HG03469 (cell line): ENCODE data around the gene ODAM.
"Not testable (repeated sequence)": the region's sequence is repeated elsewhere in the genome, so short reads cannot be mapped to it uniquely, and the experiment has no call there.

Experiments
- ATAC-seq: cut with Tn5 transposase; IDR thresholded peaks from one replicate; pipeline ENCODE4 v1.9.1; 2021; ENCODE audit warnings: mild to moderate bottlenecking, moderate library complexity, moderate number of reproducible peaks; ENCODE audit not compliant: unreplicated experiment

The ODAM gene

DNA sequence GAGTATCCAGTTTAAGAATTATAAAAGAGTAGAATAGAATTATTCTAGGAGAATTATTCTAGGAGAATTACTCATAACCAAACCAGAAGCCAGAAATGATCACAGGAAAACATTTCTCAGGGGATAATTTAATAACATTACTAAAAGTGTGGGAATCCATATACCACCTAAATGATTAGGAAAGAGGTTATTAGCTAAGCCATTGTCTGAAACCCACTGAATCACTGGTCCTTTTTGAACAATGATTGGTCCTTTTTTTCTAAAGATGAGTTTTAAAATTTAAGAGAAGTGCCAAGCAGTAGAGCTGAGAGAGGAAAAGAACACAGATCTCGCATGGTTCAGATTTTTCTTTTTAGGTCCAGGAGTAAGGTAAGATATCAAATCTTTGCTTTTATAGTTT, at the start of gene ODAM:
ODAM (plus strand) TSS at position 301 of the 400 bp plus-strand sequence. CDS start 819 bp downstream, outside the sequence.
- ATAC-seq = no peak

GRCh38 chr4:70151271-70151670, 44.3 kb upstream of the ODAM start:
- no peak for ATAC-seq

DNA sequence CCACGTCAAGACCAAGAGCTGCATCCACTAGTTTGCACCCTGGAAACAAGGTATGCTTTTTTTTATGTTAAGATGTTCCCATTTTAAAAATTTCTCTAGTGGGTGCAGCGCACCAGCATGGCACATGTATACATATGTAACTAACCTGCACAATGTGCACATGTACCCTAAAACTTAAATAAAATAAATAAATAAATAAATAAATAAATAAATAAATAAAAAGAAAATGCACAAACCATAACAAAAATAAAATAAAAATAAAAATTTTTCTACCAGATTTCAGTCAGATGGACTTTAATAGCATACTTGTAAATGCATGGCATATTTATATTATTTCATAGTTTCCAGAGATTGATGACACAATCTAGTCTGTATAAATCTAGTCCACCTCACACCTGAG, 43.4 kb upstream of the ODAM start:
- ATAC-seq = no peak

- no peak for ATAC-seq
These were observed 41.6 kb upstream of the ODAM start, which contains the start of gene PRR27 for GRCh38 chr4:70153937-70154336. Gene PRR27 (plus strand): TSS chr4:70154237. CDS start chr4:70154376, 139 bp downstream.

- ATAC-seq = no peak
These were observed 36.9 kb upstream of the ODAM start for GRCh38 chr4:70158576-70158975.

DNA sequence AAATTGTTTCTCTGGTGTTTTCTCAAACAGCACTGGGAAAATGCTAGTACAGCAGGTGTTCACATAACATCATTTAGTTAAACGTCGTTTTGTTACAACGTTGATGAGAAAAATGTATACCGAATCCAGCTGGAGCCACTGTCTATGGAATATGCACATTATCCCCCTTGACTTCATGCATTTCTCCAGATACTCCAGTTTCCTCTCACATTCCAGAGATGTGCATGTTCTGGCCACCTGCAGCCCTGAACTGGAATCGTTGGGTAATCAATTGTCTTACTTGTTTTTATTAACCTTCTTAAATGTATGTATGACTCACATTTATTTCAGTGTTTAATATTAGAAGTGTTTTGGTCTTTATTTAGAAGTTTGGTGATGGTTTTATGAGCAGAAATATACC, 18.4 kb upstream of the ODAM start:
- ATAC-seq = no peak

- ATAC-seq = no peak
These were observed 17.4 kb upstream of the ODAM start for GRCh38 chr4:70178075-70178660.

DNA sequence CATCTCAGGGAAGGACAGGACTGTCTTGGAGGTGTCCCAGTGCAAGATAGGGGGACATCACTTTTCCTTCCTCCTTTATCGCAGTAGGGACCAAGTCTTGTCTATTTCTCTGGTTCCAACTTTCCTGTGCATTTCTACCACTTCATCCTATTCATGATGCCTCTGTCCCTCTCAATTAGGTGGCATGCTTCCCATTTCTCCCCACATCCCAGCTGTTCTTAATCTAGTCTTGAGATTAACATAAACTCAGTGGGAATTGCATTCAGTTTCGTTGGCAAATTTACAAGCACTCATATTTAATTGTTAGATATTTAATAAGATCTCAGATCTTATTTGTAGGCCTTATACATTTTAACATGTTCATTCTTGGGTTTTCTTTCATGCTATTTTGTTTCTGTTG, 15.7 kb upstream of the ODAM start:
- no peak for ATAC-seq

GRCh38 chr4:70181864-70182263, 13.7 kb upstream of the ODAM start:
- no peak for ATAC-seq

DNA sequence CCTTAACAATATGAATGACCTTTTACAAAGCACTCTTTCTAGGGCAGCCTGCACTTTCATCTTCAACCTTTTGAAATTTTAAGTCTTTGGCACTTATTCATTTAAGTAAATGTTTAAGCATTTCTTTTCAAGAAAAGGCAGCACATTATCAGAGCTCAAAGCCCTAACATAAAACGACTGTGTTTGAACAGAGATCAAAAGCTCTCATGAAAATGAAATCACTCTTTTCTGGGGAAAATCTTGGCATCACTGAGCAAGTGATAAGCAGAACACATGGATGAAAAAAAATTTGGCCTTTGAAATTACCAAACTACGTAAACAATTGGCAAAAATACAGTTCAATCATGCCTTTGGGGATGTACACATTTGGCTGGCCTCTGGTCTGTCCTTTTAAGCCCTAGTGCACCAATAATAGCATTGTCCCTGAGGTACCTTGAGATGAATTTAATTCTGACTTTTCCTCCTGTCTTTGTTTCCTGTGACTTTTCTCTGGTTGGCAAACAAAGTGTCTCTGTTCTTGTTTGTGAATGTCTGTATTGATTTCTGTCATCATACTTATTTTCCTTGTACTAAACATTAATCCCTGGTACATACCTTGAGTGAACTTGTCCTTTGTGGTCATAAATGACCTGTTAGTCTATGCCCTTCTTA, 12.9 kb upstream of the ODAM start:
- ATAC-seq = no peak

- peak; percentile 73 for ATAC-seq
These were observed 12.2 kb upstream of the ODAM start for GRCh38 chr4:70183168-70183939.

DNA sequence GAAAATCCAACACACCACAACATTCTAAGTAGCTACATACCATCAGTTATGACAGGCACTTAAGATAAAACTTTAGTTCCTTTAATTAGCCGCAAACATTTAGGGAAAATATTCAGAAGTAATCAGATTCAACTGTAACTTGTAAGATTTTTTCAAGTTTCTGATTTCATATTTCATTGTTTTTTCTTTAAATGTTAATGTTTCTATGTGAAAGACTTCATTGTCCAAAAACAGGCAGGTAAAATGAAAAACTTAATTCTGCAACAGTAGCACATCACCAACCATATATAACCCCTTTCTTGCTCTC, 11.6 kb upstream of the ODAM start:
- ATAC-seq = no peak

GRCh38 chr4:70187216-70187615, 8.3 kb upstream of the ODAM start:
- ATAC-seq = no peak

DNA sequence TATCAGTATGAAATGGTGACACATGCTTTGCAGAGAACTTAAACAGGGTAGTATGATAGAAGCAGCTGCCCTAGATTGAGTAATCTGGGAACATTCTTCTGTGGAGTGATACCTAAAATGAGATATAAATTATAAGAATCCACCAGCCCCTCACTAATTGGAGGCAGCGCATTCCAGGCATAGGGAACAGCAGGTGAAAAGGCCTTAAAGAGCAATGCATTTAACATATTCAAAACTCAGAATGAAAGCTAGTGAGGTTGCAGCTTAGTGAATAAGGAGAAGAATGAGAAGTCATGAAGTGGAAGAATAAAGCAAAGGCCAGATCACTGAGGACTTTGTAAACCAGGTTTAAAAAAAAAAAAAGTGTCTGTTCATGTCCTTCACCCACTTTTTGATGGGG, 4.9 kb upstream of the ODAM start:
- ATAC-seq = no peak

GRCh38 chr4:70191647-70192046, 3.9 kb upstream of the ODAM start:
- ATAC-seq = no peak

DNA sequence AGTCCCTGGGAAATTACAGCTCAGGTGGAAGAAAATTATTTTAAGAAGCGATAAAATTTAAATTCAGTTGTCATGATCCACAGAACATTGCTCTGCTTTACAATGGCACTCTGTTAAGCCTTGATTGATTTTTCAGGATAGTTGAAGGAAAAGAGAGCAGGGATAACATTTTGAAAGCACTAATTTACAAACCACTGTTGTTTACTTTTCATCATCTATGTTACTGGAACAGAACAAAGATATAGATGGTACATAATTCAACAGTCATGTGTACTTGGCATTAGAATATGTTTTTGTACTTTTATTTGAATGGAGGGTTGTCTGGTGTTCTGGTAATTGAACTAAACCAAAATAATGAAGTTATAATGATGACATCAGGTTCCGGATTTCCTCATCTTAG, 2.6 kb upstream of the ODAM start:
- ATAC-seq = no peak

DNA sequence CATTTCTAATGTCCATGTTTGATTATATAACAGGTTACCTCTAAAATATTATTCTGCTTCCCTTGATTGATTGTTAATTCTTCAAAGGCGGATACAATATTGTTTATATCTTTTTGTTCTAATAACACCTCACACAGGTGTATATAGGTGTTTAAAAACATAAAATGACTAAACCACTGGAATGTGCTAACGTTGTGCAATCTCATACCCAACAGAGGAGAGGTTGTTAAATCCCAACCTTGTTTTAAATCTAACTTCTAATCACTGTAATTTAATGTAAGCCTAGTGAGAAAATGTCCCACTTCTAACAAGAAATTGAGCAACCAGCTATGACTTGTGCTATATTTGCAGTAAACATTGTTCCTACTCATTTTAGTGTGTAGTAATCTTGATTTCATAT, 1.3 kb downstream of the ODAM start:
- no peak for ATAC-seq

DNA sequence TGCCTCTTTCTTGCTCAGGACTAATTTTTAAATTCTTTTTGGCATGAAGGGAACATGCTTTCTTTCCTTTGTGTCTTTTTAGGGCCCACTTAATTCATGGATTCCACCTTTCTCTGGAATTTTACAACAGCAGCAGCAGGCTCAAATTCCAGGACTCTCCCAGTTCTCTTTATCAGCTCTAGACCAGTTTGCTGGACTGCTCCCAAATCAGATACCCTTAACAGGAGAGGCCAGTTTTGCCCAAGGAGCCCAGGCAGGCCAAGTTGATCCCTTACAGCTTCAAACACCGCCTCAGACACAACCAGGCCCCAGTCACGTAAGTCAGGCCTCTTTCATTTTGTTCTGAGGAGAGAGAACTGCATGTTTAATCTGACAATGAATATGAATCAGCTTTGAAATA, 2.3 kb downstream of the ODAM start:
- ATAC-seq = no peak

GRCh38 chr4:70203601-70204000, 8.1 kb downstream of the ODAM start:
- ATAC-seq = no peak

DNA sequence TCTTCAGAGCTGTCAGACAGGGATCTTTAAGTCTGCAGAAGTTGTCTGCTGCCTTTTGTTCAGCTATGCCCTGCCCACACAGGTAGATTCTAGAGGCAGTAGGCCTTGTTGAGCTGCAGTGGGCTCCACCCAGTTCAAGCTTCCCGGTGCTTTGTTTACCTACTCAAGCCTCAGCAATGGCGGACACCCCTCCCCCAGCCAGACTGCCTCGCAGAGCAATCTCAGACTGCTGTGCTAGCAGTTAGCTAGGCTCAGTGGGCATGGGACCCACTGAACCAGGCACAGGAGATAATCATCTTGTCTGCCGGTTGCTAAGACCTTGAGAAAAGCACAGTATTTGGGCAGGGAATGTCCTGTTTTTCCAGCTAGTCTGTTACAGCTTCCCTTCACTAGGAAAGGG, 17.2 kb downstream of the ODAM start:
- ATAC-seq = not testable (repeated sequence)

GRCh38 chr4:70216109-70216508, 20.6 kb downstream of the ODAM start:
- ATAC-seq = not testable (repeated sequence)

DNA sequence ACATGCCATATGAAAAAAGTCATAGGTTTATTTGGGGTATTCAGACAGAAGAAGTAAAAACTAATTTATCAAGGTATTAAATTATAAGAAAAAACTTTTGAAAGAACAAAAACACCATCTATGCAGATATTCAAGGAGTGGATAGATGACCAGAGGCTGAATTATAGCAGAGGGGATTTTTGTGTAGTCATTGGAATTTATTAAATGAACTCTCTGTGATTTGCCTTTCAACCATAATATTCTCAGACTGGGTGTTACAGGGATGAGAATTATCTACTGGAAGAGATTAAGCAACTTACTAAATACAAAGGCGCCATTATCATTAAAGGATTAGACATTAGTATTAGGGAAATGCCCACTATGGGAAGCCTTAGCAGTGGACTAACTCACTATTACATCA, 21.0 kb downstream of the ODAM start:
- not testable (repeated sequence) for ATAC-seq
